HepG2 (cell line): ENCODE results near the gene APOC3. TPM values are rescaled to one million over a fixed set of nuclear protein-coding genes. Genes with fewer than 3 reads are reported as not detected.

Experiments used
- ARID5B ChIP-seq: IDR thresholded peaks from 2 replicates; pipeline ENCODE4 v1.4.0; 2020; ENCODE audit warnings: mild to moderate bottlenecking, missing genetic modification reagents
- CHD4 ChIP-seq: fragments of 200-600 bp; sonication (generic); IDR thresholded peaks from 2 replicates; pipeline ENCODE4 v1.7.0; 2017; ENCODE audit warnings: mild to moderate bottlenecking, low read length, borderline replicate concordance
- ELF1 ChIP-seq: sonication (generic); formaldehyde crosslinking; IDR thresholded peaks from 2 replicates; pipeline ENCODE4 v1.4.0; 2020; ENCODE audit warnings: missing genetic modification reagents
- MLLT10 ChIP-seq: sonication (generic); formaldehyde crosslinking; IDR thresholded peaks from 2 replicates; pipeline ENCODE4 v1.4.0; 2020; ENCODE audit warnings: missing genetic modification reagents
- NFE2L1 ChIP-seq: sonication (generic); formaldehyde crosslinking; IDR thresholded peaks from 2 replicates; pipeline ENCODE4 v1.4.0; 2020; ENCODE audit warnings: missing genetic modification reagents, mild to moderate bottlenecking, borderline replicate concordance
- SALL2 ChIP-seq: sonication (generic); formaldehyde crosslinking; IDR thresholded peaks from 2 replicates; pipeline ENCODE4 v1.8.1; 2023; ENCODE audit warnings: mild to moderate bottlenecking, missing genetic modification reagents, inconsistent platforms
- TERF1 ChIP-seq: sonication (generic); formaldehyde crosslinking; IDR thresholded peaks from 2 replicates; pipeline ENCODE4 v1.8.0; 2022; ENCODE audit warnings: mild to moderate bottlenecking, missing genetic modification reagents, moderate library complexity
- ZIK1 ChIP-seq: sonication (generic); formaldehyde crosslinking; IDR thresholded peaks from 2 replicates; pipeline ENCODE4 v1.5.0; 2020; ENCODE audit warnings: mild to moderate bottlenecking, low read depth, missing genetic modification reagents, borderline replicate concordance
- ZNF138 ChIP-seq: sonication (generic); formaldehyde crosslinking; IDR thresholded peaks from 2 replicates; pipeline ENCODE4 v1.5.0; 2020; ENCODE audit warnings: mild to moderate bottlenecking, low read depth, missing genetic modification reagents
- ZNF33A ChIP-seq: sonication (generic); formaldehyde crosslinking; IDR thresholded peaks from 2 replicates; pipeline ENCODE4 v1.5.1; 2020; ENCODE audit warnings: missing genetic modification reagents, mild to moderate bottlenecking, moderate library complexity, borderline replicate concordance
- ZNF441 ChIP-seq: sonication (generic); formaldehyde crosslinking; IDR thresholded peaks from 2 replicates; pipeline ENCODE4 v1.7.0; 2021; ENCODE audit warnings: missing genetic modification reagents, borderline replicate concordance
- ZNF572 ChIP-seq: sonication (generic); formaldehyde crosslinking; IDR thresholded peaks from 2 replicates; pipeline ENCODE4 v1.5.1; 2020; ENCODE audit warnings: mild to moderate bottlenecking, missing genetic modification reagents
- ZSCAN31 ChIP-seq: sonication (generic); formaldehyde crosslinking; IDR thresholded peaks from 2 replicates; pipeline ENCODE4 v1.5.0; 2020; ENCODE audit warnings: low read depth, mild to moderate bottlenecking, missing genetic modification reagents
- ZSCAN9 ChIP-seq: IDR thresholded peaks from 2 replicates; pipeline ENCODE4 v1.6.1; 2016; ENCODE audit warnings: borderline replicate concordance
- polyA plus RNA-seq, 8 experiments: library from polyadenylated mRNA; depleted of rRNA in 3 of 8; stranded (reverse) in 7 of 8; unstranded in 1 of 8; fragments of >200 nt; fragmentation: Illumina TruSeq in 4 of 8; extraction: Trizol in 4 of 8; gene quantifications; 2 replicates each; pipeline versions ENCODE4 v1.2.1 to v1.2.3, GENCODE V29; 2011 to 2016; ENCODE audit warnings: low read depth in 4 of 8, missing spikeins in 1 of 8, mixed read lengths in 1 of 8; ENCODE audit not compliant: insufficient read depth in 1 of 8
- total RNA-seq, 5 experiments: library from RNA; depleted of rRNA; stranded (reverse); fragments of >200 nt; fragmentation: Illumina TruSeq; extraction: Trizol; gene quantifications; 2 replicates each; pipeline ENCODE4 v1.2.3, GENCODE V29; 2016; ENCODE audit warnings: low read depth in 1 of 5
- TF ChIP-seq, protein P1 (sequence below): IDR thresholded peaks from 2 replicates; pipeline ENCODE4 v1.6.1; 2016; ENCODE audit warnings: missing biosample characterization, missing genetic modification reagents, low read depth
- TF ChIP-seq, protein P2 (sequence below): sonication (generic); formaldehyde crosslinking; IDR thresholded peaks from 2 replicates; pipeline ENCODE4 v1.5.1; 2020; ENCODE audit warnings: missing genetic modification reagents, mild to moderate bottlenecking, borderline replicate concordance
- TF ChIP-seq, protein P3 (sequence below): sonication (generic); formaldehyde crosslinking; IDR thresholded peaks from 2 replicates; pipeline ENCODE4 v1.5.0; 2020; ENCODE audit warnings: missing genetic modification reagents
- TF ChIP-seq, protein P4 (sequence below): sonication (generic); formaldehyde crosslinking; IDR thresholded peaks from 2 replicates; pipeline ENCODE4 v1.4.0; 2020; ENCODE audit warnings: missing genetic modification reagents

APOC3 gene
- total and polyA plus RNA-seq, 2 of the 13 experiments (the other 11 are each of a cell fraction or from before 2014, with no cell fraction given): 314 to 687 TPM

- no peak for TF ChIP-seq ZNF138 (CRISPR knock-in tag)
- TF ChIP-seq ZSCAN9: peak; percentile 67; the same call in 1 of the 2 replicates
- no peak for TF ChIP-seq ZNF33A (CRISPR knock-in tag)
- TF ChIP-seq ZNF572: no peak; the same call in 1 of the 2 replicates
- TF ChIP-seq, protein P1, sequence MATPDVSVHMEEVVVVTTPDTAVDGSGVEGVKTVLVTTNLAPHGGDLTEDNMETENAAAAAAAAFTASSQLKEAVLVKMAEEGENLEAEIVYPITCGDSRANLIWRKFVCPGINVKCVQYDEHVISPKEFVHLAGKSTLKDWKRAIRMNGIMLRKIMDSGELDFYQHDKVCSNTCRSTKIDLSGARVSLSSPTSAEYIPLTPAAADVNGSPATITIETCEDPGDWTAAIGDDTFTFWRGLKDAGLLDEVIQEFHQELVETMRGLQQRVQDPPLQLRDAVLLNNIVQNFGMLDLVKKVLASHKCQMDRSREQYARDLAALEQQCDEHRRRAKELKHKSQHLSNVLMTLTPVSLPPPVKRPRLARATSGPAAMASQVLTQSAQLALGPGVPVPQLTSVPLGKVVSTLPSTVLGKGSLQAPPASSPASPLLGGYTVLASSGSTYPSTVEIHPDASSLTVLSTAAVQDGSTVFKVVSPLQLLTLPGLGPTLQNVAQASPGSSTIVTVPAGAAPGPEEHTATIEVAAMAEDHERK: no peak
- peak; percentile 67; the same call in 1 of the 2 replicates for TF ChIP-seq CHD4
- 0 out of 2 replicates have a peak, but pooled peaks have one; percentile 19 for TF ChIP-seq ELF1 (CRISPR knock-in tag)
- TF ChIP-seq NFE2L1 (CRISPR knock-in tag): no peak
- TF ChIP-seq ZSCAN31 (CRISPR knock-in tag): 0 out of 2 replicates have a peak, but pooled peaks have one; percentile 59
- TF ChIP-seq, protein P2, sequence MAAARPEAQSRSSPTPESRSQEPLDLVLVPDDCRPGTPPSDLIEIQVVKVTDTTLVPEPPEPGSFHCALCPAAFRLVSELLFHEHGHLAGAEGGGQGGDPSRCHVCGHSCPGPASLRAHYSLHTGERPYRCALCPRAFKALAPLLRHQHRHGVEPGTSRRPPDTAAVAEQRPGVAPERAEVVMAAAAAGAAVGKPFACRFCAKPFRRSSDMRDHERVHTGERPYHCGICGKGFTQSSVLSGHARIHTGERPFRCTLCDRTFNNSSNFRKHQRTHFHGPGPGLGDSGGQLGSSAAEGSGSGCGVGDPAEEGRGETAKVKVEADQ (CRISPR knock-in tag): no peak
- peak; percentile 40; the same call in 1 of the 2 replicates for TF ChIP-seq ZNF441 (CRISPR knock-in tag)
- TF ChIP-seq, protein P3, sequence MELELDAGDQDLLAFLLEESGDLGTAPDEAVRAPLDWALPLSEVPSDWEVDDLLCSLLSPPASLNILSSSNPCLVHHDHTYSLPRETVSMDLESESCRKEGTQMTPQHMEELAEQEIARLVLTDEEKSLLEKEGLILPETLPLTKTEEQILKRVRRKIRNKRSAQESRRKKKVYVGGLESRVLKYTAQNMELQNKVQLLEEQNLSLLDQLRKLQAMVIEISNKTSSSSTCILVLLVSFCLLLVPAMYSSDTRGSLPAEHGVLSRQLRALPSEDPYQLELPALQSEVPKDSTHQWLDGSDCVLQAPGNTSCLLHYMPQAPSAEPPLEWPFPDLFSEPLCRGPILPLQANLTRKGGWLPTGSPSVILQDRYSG: no peak
- TF ChIP-seq, protein P4, sequence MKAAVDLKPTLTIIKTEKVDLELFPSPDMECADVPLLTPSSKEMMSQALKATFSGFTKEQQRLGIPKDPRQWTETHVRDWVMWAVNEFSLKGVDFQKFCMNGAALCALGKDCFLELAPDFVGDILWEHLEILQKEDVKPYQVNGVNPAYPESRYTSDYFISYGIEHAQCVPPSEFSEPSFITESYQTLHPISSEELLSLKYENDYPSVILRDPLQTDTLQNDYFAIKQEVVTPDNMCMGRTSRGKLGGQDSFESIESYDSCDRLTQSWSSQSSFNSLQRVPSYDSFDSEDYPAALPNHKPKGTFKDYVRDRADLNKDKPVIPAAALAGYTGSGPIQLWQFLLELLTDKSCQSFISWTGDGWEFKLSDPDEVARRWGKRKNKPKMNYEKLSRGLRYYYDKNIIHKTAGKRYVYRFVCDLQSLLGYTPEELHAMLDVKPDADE (CRISPR knock-in tag): no peak
- TF ChIP-seq ZIK1: peak; percentile 48; the same call in 1 of the 2 replicates
- TF ChIP-seq MLLT10 (CRISPR knock-in tag): no peak
- no peak for TF ChIP-seq TERF1 (CRISPR knock-in tag)
- peak; percentile 29; the same call in 1 of the 2 replicates for TF ChIP-seq SALL2 (CRISPR knock-in tag)
- TF ChIP-seq ARID5B (CRISPR knock-in tag): peak; percentile 74
Measured at GRCh38 chr11:116828632-116829524, 829 bp upstream of the APOC3 start (continued).
